ENCODE measurements around the gene FMO1. TPM values are rescaled to one million over a fixed set of nuclear protein-coding genes. Genes with fewer than 3 reads are reported as not detected.
A peak's percentile ranks its signal among the peaks of the same experiment; 100 is the strongest.

The FMO1 gene
- total RNA-seq, 1 donor from 2014 or later: not detected

DNA sequence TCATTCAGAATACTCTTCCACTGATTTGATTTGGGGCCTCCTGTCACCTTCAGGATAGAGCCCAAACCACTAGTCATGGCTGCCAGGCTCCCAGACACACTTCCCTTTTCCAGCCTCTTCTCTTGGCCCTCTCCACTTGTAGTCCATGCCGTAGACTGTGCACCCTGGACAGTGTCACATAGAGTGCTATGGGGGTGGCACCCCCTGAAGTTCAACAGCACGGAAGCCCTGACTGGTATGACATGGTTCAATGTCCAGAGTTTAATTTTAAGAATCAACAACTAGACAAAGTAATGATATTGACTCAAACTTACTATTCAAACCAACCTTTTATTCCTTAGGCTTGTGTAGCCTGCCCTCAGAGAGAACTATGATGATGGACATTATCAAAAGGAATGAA is 40.9 kb upstream of the FMO1 start:
- no peaks in the 10 kb centered on the region for H3K79me2 ChIP-seq (ENCODE audit: low read depth)
- no peak overlapping the region for H3K4me3 ChIP-seq
- no peak for DNase-seq (ENCODE audit: low spot score)
- Mint-ChIP-seq H3K4me1 (peaks cover 29% of the 10 kb centered on the region), H3K27me3 (ENCODE audit: insufficient read depth, low read depth) (peaks cover 2% of the 10 kb centered on the region), H3K36me3 (no peaks in the 10 kb centered on the region), H3K4me3 (no peak overlapping the region), H3K9me3 (no peaks in the 10 kb centered on the region), H3K27ac (peak overlapping the region; percentile 35)
- H3F3A ChIP-seq (ENCODE audit: low read depth): peaks cover 37% of the 10 kb centered on the region
- H4K20me1 ChIP-seq (ENCODE audit: low read depth): no peaks in the 10 kb centered on the region
- no peaks in the 10 kb centered on the region for H3K36me3 ChIP-seq
- TF ChIP-seq EZH2phosphoT487 (IDR thresholded peaks at IDR 0.05) (no peak), EZH2 (IDR thresholded peaks at IDR 0.05) (no peak), CTCF (IDR thresholded peaks at IDR 0.05) (no peak)
- no peak overlapping the region for H3K27ac ChIP-seq
- no peaks in the 10 kb centered on the region for H3K9me3 ChIP-seq (ENCODE audit: low read depth)
- no peak overlapping the region for H3K9ac ChIP-seq
- H2AFZ ChIP-seq (replicated peaks): no peak overlapping the region
- H3K4me1 ChIP-seq: peaks cover 39% of the 10 kb centered on the region
- no peak overlapping the region for H3K4me2 ChIP-seq
- no peaks in the 10 kb centered on the region for H3K27me3 ChIP-seq

DNA sequence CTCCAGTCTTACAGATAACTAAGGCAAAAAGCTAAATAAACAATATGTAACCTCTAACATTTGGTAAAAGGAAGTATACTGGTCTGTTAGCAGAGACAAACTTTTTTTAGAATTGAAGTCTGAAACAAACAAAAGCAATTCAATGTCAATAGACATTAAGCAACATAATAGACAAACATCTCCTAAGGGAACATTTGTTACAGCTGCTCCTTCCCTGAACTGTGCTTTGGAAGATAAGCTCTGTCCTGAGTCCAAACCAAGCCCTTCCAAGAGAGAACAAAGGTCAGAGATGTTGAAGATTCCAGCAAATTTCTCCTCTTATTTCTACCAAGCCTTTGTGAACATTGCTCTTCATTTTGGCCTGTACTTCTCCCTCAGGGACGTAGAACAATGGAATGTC is 37.9 kb upstream of the FMO1 start:
- Histone ChIP-seq H3K4me2 (peak overlapping the region; percentile 34), H3K27me3 (no peaks in the 10 kb centered on the region), H3K4me1 (peaks cover 60% of the 10 kb centered on the region), H3K9ac (no peak overlapping the region), H4K20me1 (ENCODE audit: low read depth) (no peaks in the 10 kb centered on the region), H3K9me3 (ENCODE audit: low read depth) (no peaks in the 10 kb centered on the region), H3K36me3 (no peaks in the 10 kb centered on the region), H3K27ac (peak overlapping the region; percentile 65), H3K4me3 (no peak overlapping the region), H3K79me2 (ENCODE audit: low read depth) (no peaks in the 10 kb centered on the region), H2AFZ (replicated peaks) (no peak overlapping the region), H3F3A (ENCODE audit: low read depth) (peaks cover 51% of the 10 kb centered on the region)
- Mint-ChIP-seq H3K27me3 (ENCODE audit: insufficient read depth, low read depth) (no peaks in the 10 kb centered on the region), H3K4me3 (peak overlapping the region; percentile 46), H3K27ac (peak overlapping the region; percentile 97), H3K9me3 (peaks cover 3% of the 10 kb centered on the region), H3K4me1 (peaks cover 43% of the 10 kb centered on the region), H3K36me3 (no peaks in the 10 kb centered on the region)
- peak; percentile 48 for DNase-seq (ENCODE audit: low spot score)
- no peak for TF ChIP-seq EZH2phosphoT487 (IDR thresholded peaks at IDR 0.05)
- TF ChIP-seq CTCF (IDR thresholded peaks at IDR 0.05): no peak
- TF ChIP-seq EZH2 (IDR thresholded peaks at IDR 0.05): no peak

DNA sequence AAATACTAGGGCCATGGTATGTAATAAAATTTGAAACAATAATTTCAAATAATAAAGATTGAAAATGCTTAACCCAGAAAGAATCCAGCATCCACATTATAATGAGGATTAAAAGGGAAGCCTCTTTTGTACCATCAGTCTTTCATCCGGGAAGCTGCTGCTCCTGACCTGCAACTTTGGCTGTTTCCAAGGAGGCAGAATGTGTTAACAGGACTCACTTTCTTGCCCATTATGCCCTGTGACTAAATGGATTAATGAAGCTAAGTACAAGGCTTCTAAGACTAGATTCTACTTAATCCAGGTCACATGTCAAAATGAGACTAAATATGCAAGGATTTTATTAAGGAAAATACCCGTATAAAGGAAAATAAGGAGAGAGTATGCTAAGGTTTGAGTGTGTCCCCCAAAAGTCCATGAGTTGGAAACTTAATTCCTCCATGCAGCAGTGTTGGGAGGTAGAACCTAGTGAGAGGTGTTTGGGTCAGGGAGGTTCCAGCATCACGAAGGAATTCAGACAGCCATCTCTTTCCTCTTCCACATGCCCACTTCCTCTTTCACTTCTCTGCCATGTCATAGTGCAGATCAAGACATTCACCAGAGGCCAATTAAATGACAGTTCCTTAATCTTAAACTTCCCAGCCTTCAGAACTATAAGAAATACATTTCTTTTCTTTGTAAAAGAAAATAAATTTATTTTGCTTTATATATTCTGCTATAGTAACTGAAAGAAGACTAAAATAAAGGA is 35.5 kb upstream of the FMO1 start:
- peak; percentile 52 for DNase-seq (ENCODE audit: low spot score)
- Histone ChIP-seq H3K79me2 (ENCODE audit: low read depth) (no peaks in the 10 kb centered on the region), H2AFZ (replicated peaks) (no peak overlapping the region), H3K27ac (peak overlapping the region; percentile 82), H4K20me1 (ENCODE audit: low read depth) (no peaks in the 10 kb centered on the region), H3K4me2 (peak overlapping the region; percentile 21), H3K4me1 (peaks cover 60% of the 10 kb centered on the region), H3K27me3 (no peaks in the 10 kb centered on the region), H3K9ac (no peak overlapping the region), H3K9me3 (ENCODE audit: low read depth) (peaks cover 5% of the 10 kb centered on the region), H3K36me3 (no peaks in the 10 kb centered on the region), H3K4me3 (no peak overlapping the region), H3F3A (ENCODE audit: low read depth) (peaks cover 51% of the 10 kb centered on the region)
- Mint-ChIP-seq H3K4me3 (no peak overlapping the region), H3K36me3 (no peaks in the 10 kb centered on the region), H3K27ac (peak overlapping the region; percentile 99), H3K4me1 (peaks cover 43% of the 10 kb centered on the region), H3K9me3 (peaks cover 13% of the 10 kb centered on the region), H3K27me3 (ENCODE audit: insufficient read depth, low read depth) (no peaks in the 10 kb centered on the region)
- TF ChIP-seq CTCF (IDR thresholded peaks at IDR 0.05) (no peak), EZH2phosphoT487 (IDR thresholded peaks at IDR 0.05) (no peak), EZH2 (IDR thresholded peaks at IDR 0.05) (no peak)
